GM18499 (cell line): Measurements from ENCODE around the gene FAM161B.
"Not testable (repeated sequence)": the region's sequence is repeated elsewhere in the genome, so short reads cannot be mapped to it uniquely, and the experiment has no call there.

Experiments
- ATAC-seq: cut with Tn5 transposase; IDR thresholded peaks from one replicate; pipeline ENCODE4 v1.9.1; 2021; ENCODE audit warnings: moderate number of reproducible peaks; ENCODE audit not compliant: insufficient read depth, unreplicated experiment

FAM161B gene

DNA sequence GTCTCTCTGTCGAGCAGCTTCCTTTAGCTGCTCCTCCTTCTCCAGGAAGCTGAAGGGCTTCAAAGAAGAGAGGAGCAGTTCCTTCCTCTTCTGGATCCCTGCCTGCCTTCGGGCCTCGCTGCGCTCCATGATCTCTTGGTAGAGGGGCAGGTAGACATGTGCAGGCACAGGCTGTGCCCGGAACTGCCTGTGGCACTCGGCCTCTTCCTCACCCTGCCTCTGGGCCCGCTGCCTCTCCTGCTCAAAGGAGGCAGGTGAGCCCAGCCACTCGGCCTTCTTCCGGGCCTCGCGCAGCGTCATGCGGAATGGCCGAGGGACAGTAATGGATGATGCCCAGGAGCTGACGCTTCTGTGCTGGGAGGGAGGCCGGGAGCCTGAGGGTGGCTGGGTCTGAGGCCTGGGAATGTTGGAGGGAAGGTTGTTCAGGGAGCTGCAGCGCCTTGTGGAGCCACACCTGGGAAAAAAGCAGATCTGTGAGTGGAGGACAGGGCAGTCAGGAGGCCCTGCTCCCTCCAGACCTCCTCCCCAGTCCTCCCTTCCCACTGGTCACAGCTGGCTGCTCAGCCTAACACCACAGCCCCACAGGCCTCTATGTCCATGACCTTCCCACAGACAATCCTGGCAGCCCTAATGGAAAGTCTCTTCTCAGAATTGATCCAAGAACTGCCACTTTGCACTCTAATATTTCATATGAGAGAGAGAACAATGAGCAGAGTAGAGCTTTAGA is 5.3 kb downstream of the FAM161B start:
- no peak for ATAC-seq

DNA sequence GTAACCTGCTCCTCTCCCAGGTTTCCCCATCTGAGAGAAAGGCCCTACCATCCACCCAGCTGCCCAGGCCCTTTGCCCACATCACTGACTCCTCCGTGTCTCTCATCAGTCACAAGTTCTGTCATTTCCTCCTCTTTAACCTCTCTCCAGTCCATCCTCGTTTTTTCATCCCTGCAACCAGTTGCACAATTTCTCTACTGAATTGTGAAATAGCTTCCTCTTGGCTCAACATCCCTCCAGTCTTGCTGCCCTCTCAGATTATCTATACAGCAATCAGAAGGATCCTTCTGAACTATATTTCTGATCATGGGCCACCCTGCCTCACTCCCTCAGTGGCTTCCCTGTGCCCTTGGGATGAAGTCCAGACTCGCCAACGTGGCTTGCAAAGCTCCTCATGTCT is 6.8 kb downstream of the FAM161B start:
- no peak for ATAC-seq

DNA sequence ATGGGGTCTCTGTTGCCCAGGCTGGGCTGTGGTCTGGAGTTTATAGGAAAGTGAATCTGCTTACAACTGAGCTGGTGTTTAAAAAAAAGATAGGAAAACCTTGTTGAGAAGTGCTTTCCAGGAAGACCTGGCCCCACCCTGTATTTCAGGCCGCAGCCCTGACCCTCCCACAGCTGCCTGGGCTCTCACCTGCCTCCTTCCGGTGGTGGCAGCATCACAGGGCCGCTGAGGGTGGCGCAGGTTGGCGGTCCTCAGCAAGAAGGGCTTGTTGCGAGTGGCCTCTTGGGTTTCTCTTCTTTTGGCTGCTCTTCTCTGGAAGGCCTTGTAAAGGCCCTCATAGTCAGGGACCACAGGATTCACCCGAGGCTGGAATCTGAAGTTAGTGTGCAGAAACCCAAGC is 7.7 kb downstream of the FAM161B start:
- ATAC-seq = no peak

- no peak for ATAC-seq
Measured at GRCh38 chr14:73937012-73937411, 12.9 kb downstream of the FAM161B start.

DNA sequence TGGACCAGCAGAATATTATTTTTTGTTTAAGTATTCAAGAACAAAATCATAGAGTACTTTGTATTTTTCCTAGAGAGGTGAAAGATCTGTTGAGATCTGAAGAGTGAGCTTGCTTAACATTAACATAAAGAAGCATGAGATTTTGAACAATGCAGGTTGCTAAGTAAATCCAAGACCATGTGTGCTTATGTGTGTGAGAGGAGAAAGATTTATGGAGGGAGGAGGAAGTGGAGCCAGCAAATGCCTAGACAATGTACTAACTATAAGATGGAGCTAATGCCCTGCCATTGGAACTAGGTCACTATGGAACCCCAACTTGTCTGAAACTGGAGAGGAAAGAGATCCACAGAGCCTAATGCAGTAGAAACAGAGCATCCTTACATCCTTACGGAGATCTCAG is 13.3 kb downstream of the FAM161B start:
- no peak for ATAC-seq

- ATAC-seq = no peak
Measured at GRCh38 chr14:73935666-73936065, 14.2 kb downstream of the FAM161B start.

DNA sequence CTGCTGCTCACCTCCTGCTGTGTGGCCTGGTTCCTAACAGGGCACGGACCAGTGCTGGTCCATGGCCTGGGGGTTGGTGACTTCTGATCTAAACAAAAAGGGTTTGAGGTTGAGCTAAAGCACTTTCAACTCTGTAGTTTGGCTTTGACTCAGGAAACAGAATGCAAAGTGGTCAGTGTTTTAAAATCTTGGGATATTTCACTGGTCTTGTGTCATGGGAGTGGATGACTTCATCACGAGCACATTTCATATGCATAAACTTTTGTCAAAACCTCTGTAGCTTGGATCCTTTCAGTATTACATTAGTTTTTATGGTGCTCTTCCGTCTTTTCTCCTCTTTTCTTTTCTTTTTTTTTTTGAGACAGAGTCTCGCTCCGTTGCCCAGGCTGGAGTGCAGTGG is 25.6 kb downstream of the FAM161B start:
- ATAC-seq = no peak

- ATAC-seq = not testable (repeated sequence)
Measured at GRCh38 chr14:73919457-73919856, 30.4 kb downstream of the FAM161B start.

DNA sequence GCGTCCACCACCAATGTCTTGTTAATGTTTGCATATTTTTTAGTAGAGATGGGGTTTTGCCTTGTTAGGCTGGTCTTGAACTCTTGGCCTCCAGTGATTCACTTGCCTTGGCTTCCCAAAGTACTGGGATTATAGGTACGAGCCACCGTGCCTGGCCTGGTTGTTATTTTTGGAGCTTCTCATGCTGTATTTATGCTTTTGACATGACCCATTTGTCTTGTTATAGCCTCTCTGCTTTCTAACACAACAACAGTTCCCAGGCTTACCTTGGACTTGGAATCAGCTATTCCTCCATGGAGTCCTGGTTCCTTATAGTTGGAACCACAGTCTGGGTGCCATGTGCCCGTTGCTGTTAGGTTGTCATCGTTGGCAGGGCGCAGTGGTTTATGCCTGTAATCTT is 33.6 kb downstream of the FAM161B start:
- ATAC-seq = no peak

- ATAC-seq = no peak
Measured at GRCh38 chr14:73913256-73913655, 36.6 kb downstream of the FAM161B start.

GRCh38 chr14:73909681-73910080 is 40.2 kb downstream of the FAM161B start:
- no peak for ATAC-seq

- ATAC-seq = no peak
Measured at GRCh38 chr14:73903028-73903427, 46.9 kb downstream of the FAM161B start.

- ATAC-seq = no peak
Measured at GRCh38 chr14:73896521-73896920, 53.4 kb downstream of the FAM161B start.

GRCh38 chr14:73895939-73896338 is 54.0 kb downstream of the FAM161B start:
- ATAC-seq = no peak

DNA sequence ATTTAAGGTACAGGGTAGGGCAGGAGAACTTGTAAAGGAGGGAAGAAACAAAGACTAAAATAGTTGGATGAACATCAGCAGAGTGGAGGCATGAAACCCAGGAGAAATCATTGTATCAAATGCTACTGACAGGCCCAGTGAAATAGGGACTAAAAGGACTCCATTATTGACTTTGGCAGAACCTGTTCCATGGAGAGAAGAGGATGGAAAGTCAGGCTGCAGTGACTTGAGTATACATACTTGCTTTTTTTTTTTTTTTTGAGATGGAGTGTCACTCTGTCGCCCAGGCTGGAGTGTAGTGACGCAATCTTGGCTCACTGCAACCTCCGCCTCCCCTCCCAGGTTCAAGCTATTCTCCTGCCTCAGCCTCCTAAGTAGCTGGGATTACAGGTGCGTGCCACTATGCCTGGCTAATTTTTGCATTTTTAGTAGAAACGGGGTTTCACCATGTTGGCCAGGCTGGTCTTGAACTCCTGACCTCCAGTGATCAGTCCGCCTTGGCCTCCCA is 55.7 kb downstream of the FAM161B start:
- ATAC-seq = not testable (repeated sequence)

DNA sequence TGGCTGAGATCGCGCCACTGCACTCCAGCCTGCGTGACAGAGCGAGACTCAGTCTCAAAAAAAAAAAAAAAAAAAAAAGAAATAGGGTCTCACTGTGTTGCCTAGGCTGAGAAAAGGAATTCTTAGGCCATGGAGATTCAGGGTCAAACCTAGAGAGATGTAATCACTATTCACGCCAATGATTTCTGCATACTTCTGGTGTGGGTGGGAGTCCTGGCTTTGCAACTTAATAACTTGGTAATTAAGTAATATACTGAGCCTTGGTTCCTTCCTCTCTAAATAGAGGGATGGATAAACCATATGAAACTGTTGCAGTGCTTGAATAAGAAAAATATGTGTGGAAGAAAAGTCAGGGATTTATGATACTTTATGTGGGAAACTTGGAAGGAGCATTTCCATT is 60.5 kb downstream of the FAM161B start:
- ATAC-seq = no peak

DNA sequence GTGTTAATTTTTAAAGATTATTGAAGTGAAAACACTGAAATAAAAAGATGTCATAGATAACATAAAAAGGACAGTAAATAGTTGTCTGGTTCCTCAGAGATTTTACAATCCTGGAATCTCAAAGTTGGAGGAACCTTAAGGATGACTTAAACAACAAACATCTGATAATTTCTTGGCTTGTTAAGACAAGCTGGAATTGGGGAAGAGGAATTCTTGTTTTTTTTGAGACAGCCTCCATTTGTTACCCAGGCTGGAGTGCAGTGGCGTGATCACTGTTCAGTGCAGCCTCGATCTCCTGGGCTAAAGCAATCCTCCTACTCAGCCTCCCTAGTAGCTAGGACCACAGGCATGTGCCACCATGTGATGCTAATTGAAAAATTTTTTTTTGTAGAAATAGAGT is 60.9 kb downstream of the FAM161B start:
- no peak for ATAC-seq

GRCh38 chr14:73888460-73888725 is 61.5 kb downstream of the FAM161B start:
- ATAC-seq = no peak

DNA sequence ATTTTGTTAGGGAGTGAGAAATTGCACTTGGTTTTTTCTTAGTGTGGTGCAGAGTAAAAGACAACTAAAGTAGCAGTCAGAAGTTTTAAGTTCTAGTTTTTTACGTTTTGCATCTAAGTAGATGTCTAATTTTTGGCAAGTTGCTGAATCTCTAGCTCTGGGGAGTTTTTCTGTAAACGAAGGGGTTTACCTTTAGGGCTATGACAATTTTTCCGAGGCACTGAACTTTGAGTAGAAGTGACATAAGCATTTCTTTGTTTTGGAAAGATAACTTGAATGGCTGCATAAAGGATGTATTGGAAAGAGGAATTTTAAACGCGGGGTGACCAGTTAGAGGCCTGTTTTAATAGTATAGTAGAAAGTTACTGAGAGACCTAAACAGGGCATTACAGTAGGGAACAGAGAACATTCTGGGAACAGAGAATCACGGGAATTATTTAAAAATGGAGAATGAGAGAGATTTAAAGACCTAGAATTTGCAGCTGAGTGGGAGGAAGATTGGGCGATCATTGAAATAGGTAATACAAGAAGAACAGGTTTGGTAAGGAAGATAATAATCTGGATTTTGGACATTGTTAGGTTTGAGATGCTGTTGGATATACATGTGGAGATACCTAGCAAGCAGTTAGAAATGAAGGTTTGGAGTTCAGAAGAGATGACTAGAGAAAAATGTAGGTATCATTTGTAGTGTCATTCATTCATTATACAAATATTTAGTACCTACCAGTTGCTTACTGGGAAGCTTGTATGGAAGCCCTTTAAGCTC is 62.0 kb downstream of the FAM161B start:
- no peak for ATAC-seq

DNA sequence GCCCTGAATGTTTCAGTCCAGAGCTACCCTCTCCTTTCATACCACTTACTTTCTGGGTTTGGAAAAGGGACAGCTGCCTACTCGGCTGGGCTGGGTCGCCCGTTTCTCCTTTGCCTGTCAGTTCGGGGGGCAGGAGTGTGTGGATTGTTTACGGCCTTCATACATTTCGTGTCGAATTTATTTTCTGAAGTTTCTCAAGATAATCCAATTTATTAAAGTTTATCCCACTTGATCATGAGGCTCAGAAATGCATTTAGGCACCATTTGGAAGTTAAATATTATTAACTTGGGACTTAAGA is 62.6 kb downstream of the FAM161B start:
- ATAC-seq = no peak

DNA sequence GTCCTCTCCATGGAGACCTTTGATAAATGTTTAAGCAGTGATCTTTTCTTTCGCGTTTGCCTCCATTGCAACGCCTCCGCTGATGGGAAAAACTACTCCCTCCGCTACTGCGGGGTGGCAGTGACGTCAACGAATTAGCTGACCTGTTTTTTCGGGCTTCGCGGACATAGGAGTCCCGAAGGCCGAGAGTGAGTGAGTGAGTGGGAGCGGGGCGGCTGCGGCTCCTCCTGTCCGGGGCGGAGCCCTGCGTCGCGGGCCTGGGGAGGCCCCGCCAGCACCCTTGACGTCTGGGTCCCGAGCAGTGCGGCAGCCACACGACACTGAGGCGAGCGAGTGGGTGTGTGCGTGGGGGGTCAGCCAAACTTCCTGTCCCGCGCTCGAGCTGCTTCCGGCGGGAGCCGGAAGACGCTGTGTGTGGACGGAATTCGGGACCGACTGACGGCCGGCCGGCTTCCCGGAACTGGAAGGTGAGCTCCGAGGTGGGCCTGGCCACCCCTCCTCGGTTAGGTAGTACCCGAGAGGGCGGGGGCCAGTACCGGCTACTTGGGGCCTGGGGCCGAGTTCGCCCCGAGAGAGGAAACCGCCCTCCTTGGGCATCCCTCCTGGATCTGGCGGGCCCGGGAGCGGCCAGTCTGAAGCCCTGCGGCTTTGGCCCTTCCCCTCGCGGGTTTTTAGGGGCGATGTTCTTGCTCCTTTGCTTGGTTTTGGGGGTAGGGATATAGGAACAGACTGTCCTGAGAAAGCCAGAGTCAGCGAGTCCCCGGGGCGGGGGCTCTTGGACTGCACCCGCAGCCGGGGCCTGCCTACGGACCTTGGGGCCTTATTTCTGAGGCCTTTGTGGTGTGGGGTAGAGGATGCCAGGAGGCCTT is 63.2 kb downstream of the FAM161B start, which contains the start of gene ZNF410:
Gene ZNF410 (plus strand): TSS at position 411 of the 869 bp plus-strand sequence. CDS start 5,317 bp downstream, outside the sequence.
- peak; percentile 55 for ATAC-seq
